UCSD-AML1 (cell line): ENCODE data around the gene AFAP1.
"Not testable (repeated sequence)": the region's sequence is repeated elsewhere in the genome, so short reads cannot be mapped to it uniquely, and the experiment has no call there.

Source experiments
- DNase-seq: peaks from one replicate; lab custom pipeline; 2025; ENCODE audit not compliant: unreplicated experiment; lab: John Stamatoyannopoulos, UW

Gene AFAP1

GRCh38 chr4:7949759-7950158, 10.1 kb upstream of the AFAP1 start:
- no peak for DNase-seq

GRCh38 chr4:7947927-7948326, 8.3 kb upstream of the AFAP1 start:
- no peak for DNase-seq

GRCh38 chr4:7945709-7946380, 6.2 kb upstream of the AFAP1 start:
- DNase-seq = no peak

- DNase-seq = no peak
Measured at GRCh38 chr4:7944599-7945220, 5.0 kb upstream of the AFAP1 start.

GRCh38 chr4:7943688-7944087, 4.0 kb upstream of the AFAP1 start:
- DNase-seq = not testable (repeated sequence)

- no peak for DNase-seq
Measured at GRCh38 chr4:7943211-7943610, 3.5 kb upstream of the AFAP1 start.

- no peak for DNase-seq
Measured at GRCh38 chr4:7941965-7942496, 2.4 kb upstream of the AFAP1 start.

GRCh38 chr4:7941111-7941964, 1.7 kb upstream of the AFAP1 start:
- DNase-seq = no peak

GRCh38 chr4:7938609-7939376, 868 bp downstream of the AFAP1 start:
- DNase-seq = no peak

- DNase-seq = no peak
Measured at GRCh38 chr4:7938266-7938608, 1.4 kb downstream of the AFAP1 start.

GRCh38 chr4:7937006-7937405, 2.7 kb downstream of the AFAP1 start:
- no peak for DNase-seq

GRCh38 chr4:7933651-7934510, 5.8 kb downstream of the AFAP1 start:
- no peak for DNase-seq

- DNase-seq = no peak
Measured at GRCh38 chr4:7932287-7932686, 7.4 kb downstream of the AFAP1 start.

- DNase-seq = no peak
Measured at GRCh38 chr4:7929118-7929951, 10.3 kb downstream of the AFAP1 start.

- DNase-seq = no peak
Measured at GRCh38 chr4:7928711-7929110, 10.9 kb downstream of the AFAP1 start.

GRCh38 chr4:7926822-7927221, 12.8 kb downstream of the AFAP1 start:
- DNase-seq = no peak

GRCh38 chr4:7924570-7924969, 15.1 kb downstream of the AFAP1 start:
- no peak for DNase-seq

GRCh38 chr4:7924163-7924562, 15.5 kb downstream of the AFAP1 start:
- DNase-seq = no peak

- no peak for DNase-seq
Measured at GRCh38 chr4:7922466-7922865, 17.2 kb downstream of the AFAP1 start.
